Pericardium fibroblast (primary cell): ENCODE data around the gene DTX1. TPM values are rescaled to one million over a fixed set of nuclear protein-coding genes. Genes with fewer than 3 reads are reported as not detected.

Experiments used
- total RNA-seq: library from RNA; depleted of rRNA; stranded (reverse); fragments of >200 nt; gene quantifications from 2 replicates; pipeline ENCODE4 v1.2.3, GENCODE V29; 2015

The DTX1 gene
- 0.09 and 0.93 TPM in 2 replicates for total RNA-seq

DNA sequence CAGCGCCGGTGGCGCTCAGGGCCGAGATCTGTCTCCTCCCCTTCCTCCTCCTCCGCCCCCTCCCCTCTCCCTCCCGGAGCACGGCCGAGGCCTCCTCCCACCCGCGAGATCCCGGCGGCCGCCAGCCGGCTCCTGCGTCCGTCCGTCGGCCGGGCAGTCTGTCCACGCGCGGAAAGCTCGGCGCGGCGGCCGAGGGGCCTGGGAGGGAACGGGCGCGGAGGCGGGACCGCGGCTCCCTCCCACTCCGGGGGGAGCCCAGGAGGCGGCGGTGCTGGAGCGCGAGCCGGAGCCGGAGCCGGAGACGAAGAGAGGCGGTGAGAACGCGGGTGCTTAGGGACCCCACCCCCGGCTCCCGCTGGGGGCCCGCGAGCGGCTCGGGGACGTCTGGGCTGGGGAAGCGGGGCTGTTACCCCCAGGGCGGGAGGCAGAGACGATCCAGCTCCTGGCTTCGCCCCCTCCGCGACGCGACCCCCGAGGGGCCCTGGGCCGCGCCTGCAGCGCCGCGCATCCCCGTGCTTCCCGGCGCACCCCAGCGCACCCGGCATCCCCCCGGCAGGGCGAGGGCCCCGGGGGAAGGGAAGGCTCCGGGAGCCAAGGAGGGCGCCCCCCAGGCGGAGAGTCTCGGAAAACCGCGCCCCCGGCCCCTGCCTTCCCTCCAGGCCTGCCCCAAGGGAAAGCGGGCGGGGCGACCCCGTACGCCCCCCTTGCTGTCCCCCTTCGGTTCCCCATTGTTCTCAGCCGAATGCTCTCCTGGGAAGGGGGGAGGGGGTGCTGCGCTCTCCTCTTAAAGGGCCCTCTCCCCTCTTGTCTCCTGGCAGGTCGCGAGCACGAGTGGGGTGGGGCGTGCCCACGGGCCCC is at the start of gene DTX1:
DTX1 (plus strand) TSS at position 100 of the 858 bp plus-strand sequence. CDS start 1,463 bp downstream, outside the sequence.

DNA sequence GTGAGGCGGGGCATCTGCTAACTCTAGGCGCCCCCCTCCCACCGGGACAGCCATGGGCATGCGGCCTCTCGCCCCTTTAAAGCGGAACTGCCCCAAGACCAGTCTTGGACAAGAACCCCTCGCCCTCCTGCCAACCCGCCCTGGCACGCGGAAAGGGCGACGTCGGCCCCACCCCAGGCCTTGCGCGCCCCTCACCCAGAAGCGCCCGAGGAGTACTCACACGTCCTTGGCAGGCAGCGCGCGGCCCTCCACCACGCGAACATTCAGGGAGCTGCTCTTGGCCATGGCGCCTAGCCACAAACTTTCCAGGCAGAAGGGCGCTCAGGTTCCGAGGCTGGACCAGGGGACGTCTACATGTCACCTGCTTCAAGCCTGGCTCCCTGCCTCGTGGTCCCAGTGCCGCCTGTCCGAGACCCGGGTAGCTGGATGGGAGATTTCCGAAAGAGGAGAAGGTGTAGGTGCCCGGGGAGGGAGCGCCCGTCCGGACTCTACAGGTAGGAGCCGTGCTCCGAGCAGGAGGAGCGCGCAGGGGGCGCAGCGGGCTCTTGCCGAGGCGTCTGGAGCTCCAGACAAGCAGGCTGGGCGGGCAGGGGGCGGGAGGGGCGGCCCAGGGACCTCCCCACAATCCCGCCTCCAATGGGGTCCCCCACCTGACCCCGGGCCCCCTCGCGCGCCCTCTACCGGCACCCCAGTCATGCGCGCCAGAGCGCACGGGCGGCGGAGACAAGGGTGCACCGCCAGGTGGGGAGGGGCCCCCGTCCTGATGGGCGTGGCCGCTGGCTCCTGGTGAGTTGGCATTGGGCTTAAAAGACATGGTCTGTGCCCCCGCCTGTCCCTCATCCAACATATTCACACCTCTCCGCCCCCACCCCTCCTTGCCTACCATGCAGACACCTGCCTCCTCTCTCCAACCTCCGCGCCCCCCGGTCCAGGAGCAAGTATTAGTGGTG is 78.9 kb downstream of the DTX1 start, which contains the start of gene RASAL1:
RASAL1 (minus strand) TSS at position 584 of the 950 bp plus-strand sequence; CDS start at position 285, 299 bp downstream.

Other genes with a start within 250 kb of the DTX1 start
- 1.1 and 2.7 TPM in 2 replicates for gene OAS1, start 149.8 kb upstream of the DTX1 start, total RNA-seq
- 3.2 and 5.6 TPM in 2 replicates for gene OAS3, start 118.3 kb upstream of the DTX1 start, total RNA-seq
- gene OAS2, start 78.2 kb upstream of the DTX1 start, total RNA-seq, result 0.47 and 1.6 TPM in 2 replicates
- gene RASAL1, start 79.0 kb downstream of the DTX1 start, total RNA-seq, result not detected in 2 replicates
- gene CFAP73, start 93.0 kb downstream of the DTX1 start, total RNA-seq, result not detected in 2 replicates
- 33.3 and 43.6 TPM in 2 replicates for gene DDX54, start 128.7 kb downstream of the DTX1 start, total RNA-seq
- gene RITA1, start 129.0 kb downstream of the DTX1 start, total RNA-seq, result 21.2 and 23.2 TPM in 2 replicates
- 27.7 and 28.1 TPM in 2 replicates for gene TPCN1, start 164.7 kb downstream of the DTX1 start, total RNA-seq